Measurements from ENCODE around the gene FBN2. TPM values are rescaled to one million over a fixed set of nuclear protein-coding genes. Genes with fewer than 3 reads are reported as not detected.

Gene FBN2
- total RNA-seq, 1 donor from 2014 or later, result 86.1 TPM

GRCh38 chr5:128213833-128214232 lies 324.2 kb downstream of the FBN2 start:
- no peaks in the 10 kb centered on the region for H3K36me3 ChIP-seq (ENCODE audit: control insufficient read depth in 3 of 3, insufficient read depth in 3 of 3, low read length in 3 of 3)
- H3K27me3 ChIP-seq (ENCODE audit: control insufficient read depth in 3 of 3, insufficient read depth in 3 of 3, low read length in 3 of 3), result no peaks in the 10 kb centered on the region
- no peak overlapping the region for H3K9ac ChIP-seq (ENCODE audit: low read depth in 1 of 3, low read length in 3 of 3)
- no peak overlapping the region for H3K27ac ChIP-seq (ENCODE audit: low read depth, low read length)
- peaks cover 3 to 9% (median 7%) of the 10 kb centered on the region in 3 donors for H3K4me1 ChIP-seq (ENCODE audit: control insufficient read depth in 3 of 3, insufficient read depth in 3 of 3, low read length in 3 of 3)
- H3K9me3 ChIP-seq (ENCODE audit: control insufficient read depth in 3 of 3, low read length in 3 of 3), result no peaks in the 10 kb centered on the region
- H3K4me3 ChIP-seq (ENCODE audit: low read length in 3 of 3), result no peak overlapping the region

- Histone ChIP-seq H3K27me3 (ENCODE audit: control insufficient read depth in 3 of 3, insufficient read depth in 3 of 3, low read length in 3 of 3) (no peaks in the 10 kb centered on the region), H3K9ac (ENCODE audit: low read depth in 1 of 3, low read length in 3 of 3) (no peak overlapping the region), H3K9me3 (ENCODE audit: control insufficient read depth in 3 of 3, low read length in 3 of 3) (no peaks in the 10 kb centered on the region), H3K4me1 (ENCODE audit: control insufficient read depth in 3 of 3, insufficient read depth in 3 of 3, low read length in 3 of 3) (peaks cover 3 to 9% (median 7%) of the 10 kb centered on the region in 3 donors), H3K36me3 (ENCODE audit: control insufficient read depth in 3 of 3, insufficient read depth in 3 of 3, low read length in 3 of 3) (no peaks in the 10 kb centered on the region), H3K4me3 (ENCODE audit: low read length in 3 of 3) (no peak overlapping the region), H3K27ac (ENCODE audit: low read depth, low read length) (no peak overlapping the region)
These were observed 324.7 kb downstream of the FBN2 start for GRCh38 chr5:128213340-128213739.

GRCh38 chr5:128212191-128212806 lies 325.7 kb downstream of the FBN2 start:
- Histone ChIP-seq H3K9me3 (ENCODE audit: control insufficient read depth in 3 of 3, low read length in 3 of 3) (no peaks in the 10 kb centered on the region), H3K27ac (ENCODE audit: low read depth, low read length) (no peak overlapping the region), H3K36me3 (ENCODE audit: control insufficient read depth in 3 of 3, insufficient read depth in 3 of 3, low read length in 3 of 3) (no peaks in the 10 kb centered on the region), H3K4me3 (ENCODE audit: low read length in 3 of 3) (no peak overlapping the region), H3K4me1 (ENCODE audit: control insufficient read depth in 3 of 3, insufficient read depth in 3 of 3, low read length in 3 of 3) (peaks cover 1 to 7% (median 4%) of the 10 kb centered on the region in 3 donors), H3K27me3 (ENCODE audit: control insufficient read depth in 3 of 3, insufficient read depth in 3 of 3, low read length in 3 of 3) (no peaks in the 10 kb centered on the region), H3K9ac (ENCODE audit: low read depth in 1 of 3, low read length in 3 of 3) (no peak overlapping the region)

- no peaks in the 10 kb centered on the region for H3K9me3 ChIP-seq (ENCODE audit: control insufficient read depth in 3 of 3, low read length in 3 of 3)
- H3K27ac ChIP-seq (ENCODE audit: low read depth, low read length), result no peak overlapping the region
- no peaks in the 10 kb centered on the region for H3K36me3 ChIP-seq (ENCODE audit: control insufficient read depth in 3 of 3, insufficient read depth in 3 of 3, low read length in 3 of 3)
- no peak overlapping the region for H3K9ac ChIP-seq (ENCODE audit: low read depth in 1 of 3, low read length in 3 of 3)
- peaks cover 0 to under 1% (median 0%) of the 10 kb centered on the region in 3 donors for H3K4me1 ChIP-seq (ENCODE audit: control insufficient read depth in 3 of 3, insufficient read depth in 3 of 3, low read length in 3 of 3)
- H3K4me3 ChIP-seq (ENCODE audit: low read length in 3 of 3), result no peak overlapping the region
- no peaks in the 10 kb centered on the region for H3K27me3 ChIP-seq (ENCODE audit: control insufficient read depth in 3 of 3, insufficient read depth in 3 of 3, low read length in 3 of 3)
These were observed 329.6 kb downstream of the FBN2 start for GRCh38 chr5:128208436-128208835.

Small RNA genes within 50 kb of the gene (small RNA-seq; reads per million reads assigned to genes)
- not detected for gene RF00019
